ENCODE measurements around the gene GTF2A2.

GTF2A2 gene

DNA sequence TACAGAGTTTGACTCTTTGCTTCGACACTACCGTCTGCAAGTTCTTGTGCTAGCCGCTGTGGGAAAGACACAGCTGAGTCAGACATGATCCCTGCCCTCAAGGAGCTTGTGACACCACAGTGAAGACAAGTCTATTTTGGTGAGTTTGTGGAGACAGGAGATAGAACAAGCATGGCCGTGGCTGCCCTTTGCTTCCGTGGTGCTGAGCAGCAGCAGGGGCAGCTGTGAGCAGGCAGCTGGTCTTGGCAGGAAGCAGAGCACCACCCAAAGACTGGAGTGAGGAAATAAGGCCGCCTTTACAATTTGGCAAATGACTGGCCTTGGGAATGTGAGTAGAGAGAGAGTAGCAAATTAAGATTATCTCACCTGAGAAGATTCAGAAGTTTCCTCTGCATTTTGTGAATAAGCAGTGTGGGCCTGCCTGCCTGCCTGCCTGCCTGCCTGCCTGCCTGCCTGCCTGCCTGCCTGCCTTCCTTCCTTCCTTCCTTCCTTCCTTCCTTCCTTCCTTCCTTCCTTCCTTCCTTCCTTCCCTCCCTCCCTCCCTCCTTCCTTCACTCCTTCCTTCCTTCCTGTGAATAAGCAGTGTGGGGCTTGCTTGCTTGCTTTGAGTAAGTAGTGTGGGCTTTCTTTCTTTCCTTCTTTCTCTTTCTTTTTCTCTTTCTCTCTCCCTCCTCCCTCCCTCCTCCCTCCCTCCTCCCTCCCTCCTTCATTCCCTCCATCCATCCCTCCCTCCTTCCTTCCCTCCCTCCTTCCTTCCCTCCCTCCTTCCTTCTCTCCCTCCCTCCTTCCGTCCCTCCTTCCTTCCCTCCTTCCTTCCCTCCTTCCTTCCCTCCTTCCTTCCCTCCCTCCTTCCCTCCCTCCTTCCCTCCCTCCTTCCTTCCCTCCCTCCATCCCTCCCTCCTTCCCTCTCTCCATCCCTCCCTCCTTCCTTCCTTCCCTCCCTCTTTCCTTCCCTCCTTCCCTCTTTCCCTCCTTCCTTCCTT, 47.3 kb downstream of the GTF2A2 start:
- TF ChIP-seq CTCF (IDR thresholded peaks at IDR 0.05; ENCODE audit: low read depth, low read length): 0 out of 2 replicates have a peak, but pooled peaks have one; percentile 2

GRCh38 chr15:59605994-59606393, 51.3 kb downstream of the GTF2A2 start:
- Histone ChIP-seq H3K27me3 (ENCODE audit: insufficient read depth, low read depth, severe bottlenecking) (no peaks in the 10 kb centered on the region), H3K36me3 (no peaks in the 10 kb centered on the region), H3K9me3 (ENCODE audit: severe bottlenecking) (peaks cover 10% of the 10 kb centered on the region), H3K4me3 (ENCODE audit: low read depth, low read length) (no peak overlapping the region), H3K27ac (no peak overlapping the region)
- no peak for DNase-seq
- no peak for TF ChIP-seq CTCF (IDR thresholded peaks at IDR 0.05; ENCODE audit: low read depth, low read length)

More for the DNA sequence above, 47.3 kb downstream of the GTF2A2 start:
- no peak overlapping the region for H3K27ac ChIP-seq
- peaks cover 3% of the 10 kb centered on the region for H3K9me3 ChIP-seq (ENCODE audit: severe bottlenecking)
- H3K36me3 ChIP-seq: no peaks in the 10 kb centered on the region
- H3K4me3 ChIP-seq (ENCODE audit: low read depth, low read length): no peak overlapping the region
- DNase-seq: no peak
- H3K27me3 ChIP-seq (ENCODE audit: insufficient read depth, low read depth, severe bottlenecking): no peaks in the 10 kb centered on the region

DNA sequence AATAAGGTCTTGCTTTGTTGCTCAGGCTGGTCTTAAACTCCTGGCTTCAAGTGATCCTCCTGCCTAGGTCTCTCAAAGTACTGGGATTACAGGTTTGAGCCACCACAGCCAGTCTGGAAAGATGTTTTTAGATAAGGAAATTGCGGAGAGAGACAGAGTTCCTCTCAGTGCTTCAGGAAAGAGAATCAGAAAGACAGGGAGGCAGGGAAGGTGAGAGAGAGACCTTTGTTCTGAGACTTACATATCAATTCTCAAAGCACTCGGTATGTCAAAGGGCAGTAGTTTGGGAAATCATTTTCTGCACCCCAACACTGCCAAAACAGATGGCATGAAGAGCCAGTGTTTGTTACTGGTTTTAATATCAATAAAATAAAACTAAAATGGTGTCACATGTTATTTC, 58.9 kb downstream of the GTF2A2 start:
- Histone ChIP-seq H3K27ac (no peak overlapping the region), H3K36me3 (no peaks in the 10 kb centered on the region), H3K27me3 (ENCODE audit: insufficient read depth, low read depth, severe bottlenecking) (no peaks in the 10 kb centered on the region), H3K4me3 (ENCODE audit: low read depth, low read length) (no peak overlapping the region), H3K9me3 (ENCODE audit: severe bottlenecking) (no peaks in the 10 kb centered on the region)
- TF ChIP-seq CTCF (IDR thresholded peaks at IDR 0.05; ENCODE audit: low read depth, low read length): no peak
- no peak for DNase-seq

DNA sequence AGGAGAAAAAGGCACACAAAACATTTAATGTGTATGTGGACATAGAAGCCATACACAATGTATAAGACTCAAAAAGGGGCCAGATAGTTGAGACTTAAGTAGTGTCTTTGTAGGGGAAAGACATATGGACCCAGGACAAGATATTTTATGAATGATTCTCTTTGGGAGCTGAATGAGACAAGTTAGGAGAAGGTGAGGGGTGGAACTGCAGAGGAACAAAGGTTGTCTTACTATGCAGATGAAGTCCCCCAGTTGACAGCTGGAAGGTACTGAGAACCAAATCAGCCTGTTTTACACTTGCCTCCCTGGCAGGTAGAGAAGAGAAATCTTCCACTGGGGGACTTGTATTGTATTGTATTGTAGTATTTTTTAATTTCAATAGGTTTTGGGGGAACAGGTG, 60.7 kb downstream of the GTF2A2 start:
- Histone ChIP-seq H3K9me3 (ENCODE audit: severe bottlenecking) (no peaks in the 10 kb centered on the region), H3K36me3 (no peaks in the 10 kb centered on the region), H3K4me3 (ENCODE audit: low read depth, low read length) (no peak overlapping the region), H3K27ac (no peak overlapping the region), H3K27me3 (ENCODE audit: insufficient read depth, low read depth, severe bottlenecking) (no peaks in the 10 kb centered on the region)
- no peak for DNase-seq
- TF ChIP-seq CTCF (IDR thresholded peaks at IDR 0.05; ENCODE audit: low read depth, low read length): no peak

GRCh38 chr15:59595434-59595915, 61.8 kb downstream of the GTF2A2 start:
- no peaks in the 10 kb centered on the region for H3K9me3 ChIP-seq (ENCODE audit: severe bottlenecking)
- DNase-seq: no peak
- H3K27me3 ChIP-seq (ENCODE audit: insufficient read depth, low read depth, severe bottlenecking): no peaks in the 10 kb centered on the region
- no peak overlapping the region for H3K27ac ChIP-seq
- TF ChIP-seq CTCF (IDR thresholded peaks at IDR 0.05; ENCODE audit: low read depth, low read length): no peak
- no peaks in the 10 kb centered on the region for H3K36me3 ChIP-seq
- H3K4me3 ChIP-seq (ENCODE audit: low read depth, low read length): no peak overlapping the region
